Chondrocyte (in vitro differentiated cells): Measurements from ENCODE around the gene SLC36A2. TPM values are rescaled to one million over a fixed set of nuclear protein-coding genes. Genes with fewer than 3 reads are reported as not detected.

ENCODE experiments used
- DNase-seq: peaks from one replicate; pipeline ENCODE4 v3.0.0; 2021; ENCODE audit warnings: mixed read lengths, low spot score
- H3K27ac Mint-ChIP-seq: one replicate; pipeline ENCODE4 v1.8.0; 2021; ENCODE audit warnings: mild to moderate bottlenecking, moderate library complexity, mixed read lengths; ENCODE audit not compliant: unreplicated experiment
- H3K27me3 Mint-ChIP-seq: 2 replicates; pipeline ENCODE4 v1.8.0; 2021; ENCODE audit warnings: low read depth, mixed read lengths
- H3K36me3 Mint-ChIP-seq: 2 replicates; pipeline ENCODE4 v1.8.0; 2021; ENCODE audit warnings: low read depth, mixed read lengths
- H3K4me1 Mint-ChIP-seq: 2 replicates; pipeline ENCODE4 v1.8.0; 2021; ENCODE audit warnings: low read depth, mild to moderate bottlenecking, mixed read lengths
- H3K4me3 Mint-ChIP-seq: one replicate; pipeline ENCODE4 v1.8.0; 2021; ENCODE audit warnings: mild to moderate bottlenecking, moderate library complexity, mixed read lengths; ENCODE audit not compliant: unreplicated experiment
- H3K9me3 Mint-ChIP-seq: 2 replicates; pipeline ENCODE4 v1.8.0; 2021; ENCODE audit warnings: low read depth, mixed read lengths
- CTCF ChIP-seq: fragments of 200-600 bp; sonication (generic); IDR thresholded peaks from 2 replicates; pipeline ENCODE4 v1.5.0; 2021; ENCODE audit warnings: antibody characterized with exemption, mild to moderate bottlenecking, moderate library complexity
- total RNA-seq: library from RNA; stranded (reverse); gene quantifications from 3 replicates; pipeline ENCODE4 v1.2.1, GENCODE V29; 2021

The SLC36A2 gene
- total RNA-seq, 1 donor from 2014 or later = not detected

GRCh38 chr5:151286246-151286645, 61.1 kb downstream of the SLC36A2 start:
- peaks cover 1% of the 10 kb centered on the region for H3K9me3 Mint-ChIP-seq
- peaks cover under 1% of the 10 kb centered on the region for H3K36me3 Mint-ChIP-seq
- H3K4me3 Mint-ChIP-seq = no peak overlapping the region
- no peak overlapping the region for H3K27ac Mint-ChIP-seq
- no peak for TF ChIP-seq CTCF
- peaks cover 27% of the 10 kb centered on the region for H3K27me3 Mint-ChIP-seq
- DNase-seq = no peak
- no peaks in the 10 kb centered on the region for H3K4me1 Mint-ChIP-seq

GRCh38 chr5:151285683-151286082, 61.7 kb downstream of the SLC36A2 start:
- DNase-seq = no peak
- Mint-ChIP-seq H3K4me1 (no peaks in the 10 kb centered on the region), H3K4me3 (no peak overlapping the region), H3K27me3 (peaks cover 27% of the 10 kb centered on the region), H3K36me3 (no peaks in the 10 kb centered on the region), H3K9me3 (no peaks in the 10 kb centered on the region), H3K27ac (no peak overlapping the region)
- TF ChIP-seq CTCF = no peak

DNA sequence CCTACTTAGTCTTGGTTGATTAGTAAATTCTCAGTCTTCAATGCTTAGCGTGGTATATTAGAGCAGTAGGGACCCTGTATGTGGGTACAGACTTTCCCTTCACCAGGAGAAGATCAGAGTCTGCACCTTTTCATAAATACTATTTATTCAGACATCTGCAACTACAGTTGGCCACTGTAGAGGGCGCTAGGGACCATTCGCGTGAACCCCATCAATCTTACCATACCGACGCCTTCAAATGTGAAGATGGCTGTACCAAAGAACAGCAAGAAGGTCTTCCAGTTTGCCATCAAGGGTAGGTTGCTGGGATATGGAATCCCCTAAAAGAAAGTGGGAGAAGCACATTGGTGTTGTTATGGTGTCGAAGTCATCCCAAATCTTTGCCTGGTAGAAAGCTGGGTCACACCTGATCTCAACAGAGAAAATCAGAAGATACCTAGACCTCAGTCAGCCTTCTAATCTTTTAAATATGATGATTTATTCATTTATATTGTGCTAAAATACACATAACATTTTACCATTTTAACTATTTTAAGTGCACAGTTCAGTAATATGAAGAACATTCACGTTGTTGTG, 62.9 kb downstream of the SLC36A2 start:
- H3K36me3 Mint-ChIP-seq = no peaks in the 10 kb centered on the region
- H3K27me3 Mint-ChIP-seq = peaks cover 27% of the 10 kb centered on the region
- H3K4me3 Mint-ChIP-seq = no peak overlapping the region
- DNase-seq = no peak
- H3K4me1 Mint-ChIP-seq = no peaks in the 10 kb centered on the region
- TF ChIP-seq CTCF = peak; percentile 42
- no peak overlapping the region for H3K27ac Mint-ChIP-seq
- no peaks in the 10 kb centered on the region for H3K9me3 Mint-ChIP-seq

GRCh38 chr5:151283120-151283825, 64.1 kb downstream of the SLC36A2 start:
- Mint-ChIP-seq H3K27me3 (peaks cover 27% of the 10 kb centered on the region), H3K4me1 (no peaks in the 10 kb centered on the region), H3K4me3 (no peak overlapping the region), H3K27ac (no peak overlapping the region), H3K9me3 (no peaks in the 10 kb centered on the region), H3K36me3 (no peaks in the 10 kb centered on the region)
- no peak for TF ChIP-seq CTCF
- no peak for DNase-seq

GRCh38 chr5:151281001-151281639, 66.2 kb downstream of the SLC36A2 start:
- H3K36me3 Mint-ChIP-seq = no peaks in the 10 kb centered on the region
- H3K9me3 Mint-ChIP-seq = no peaks in the 10 kb centered on the region
- peaks cover 23% of the 10 kb centered on the region for H3K27me3 Mint-ChIP-seq
- no peak for TF ChIP-seq CTCF
- no peak overlapping the region for H3K27ac Mint-ChIP-seq
- no peak overlapping the region for H3K4me3 Mint-ChIP-seq
- H3K4me1 Mint-ChIP-seq = peaks cover 4% of the 10 kb centered on the region
- DNase-seq = no peak
